ENCODE data around the gene MTHFD1L.

MTHFD1L gene

GRCh38 chr6:150883521-150883920 is 18.0 kb downstream of the MTHFD1L start:
- H4K20me1 ChIP-seq (ENCODE audit: insufficient read depth, low read length, poor library complexity, severe bottlenecking), result no peaks in the 10 kb centered on the region
- H3K4me2 ChIP-seq (ENCODE audit: low read depth, low read length, poor library complexity, severe bottlenecking), result no peak overlapping the region
- no peaks in the 10 kb centered on the region for H3K27me3 ChIP-seq (ENCODE audit: insufficient read depth, low read length, poor library complexity, severe bottlenecking)
- no peaks in the 10 kb centered on the region for H3K9me2 ChIP-seq (replicated peaks; ENCODE audit: low read depth, low read length)
- peaks cover 10% of the 10 kb centered on the region for H3K4me1 ChIP-seq (ENCODE audit: insufficient read depth, low read length, poor library complexity, severe bottlenecking)
- no peaks in the 10 kb centered on the region for H3F3A ChIP-seq (ENCODE audit: low read depth)
- TF ChIP-seq EZH2phosphoT487 (IDR thresholded peaks at IDR 0.05; ENCODE audit: borderline replicate concordance), result no peak
- H3K79me2 ChIP-seq (ENCODE audit: insufficient read depth, low read length), result peaks cover 16% of the 10 kb centered on the region; the same call in 1 of the 2 replicates
- no peaks in the 10 kb centered on the region for H3K9me3 ChIP-seq (ENCODE audit: insufficient read depth, low read depth, low read length)
- H3K4me3 ChIP-seq (ENCODE audit: low read length, poor library complexity, severe bottlenecking), result no peak overlapping the region
- no peak overlapping the region for H3K9ac ChIP-seq (ENCODE audit: low read depth, low read length, poor library complexity, severe bottlenecking)
- H2AFZ ChIP-seq (ENCODE audit: low read length), result no peak overlapping the region
- H3K36me3 ChIP-seq (ENCODE audit: insufficient read depth, low read length), result peaks cover 78% of the 10 kb centered on the region

- no peak overlapping the region for H2AFZ ChIP-seq (ENCODE audit: low read length)
- H3K4me3 ChIP-seq (ENCODE audit: low read length, poor library complexity, severe bottlenecking), result no peak overlapping the region
- peaks cover 11% of the 10 kb centered on the region for H3K4me1 ChIP-seq (ENCODE audit: insufficient read depth, low read length, poor library complexity, severe bottlenecking)
- no peaks in the 10 kb centered on the region for H3K9me2 ChIP-seq (replicated peaks; ENCODE audit: low read depth, low read length)
- peaks cover 81% of the 10 kb centered on the region for H3K36me3 ChIP-seq (ENCODE audit: insufficient read depth, low read length)
- H3K79me2 ChIP-seq (ENCODE audit: insufficient read depth, low read length), result peaks cover 3% of the 10 kb centered on the region; the same call in 1 of the 2 replicates
- H3F3A ChIP-seq (ENCODE audit: low read depth), result no peaks in the 10 kb centered on the region
- H3K9me3 ChIP-seq (ENCODE audit: insufficient read depth, low read depth, low read length), result no peaks in the 10 kb centered on the region
- H3K4me2 ChIP-seq (ENCODE audit: low read depth, low read length, poor library complexity, severe bottlenecking), result no peak overlapping the region
- no peak overlapping the region for H3K9ac ChIP-seq (ENCODE audit: low read depth, low read length, poor library complexity, severe bottlenecking)
- H4K20me1 ChIP-seq (ENCODE audit: insufficient read depth, low read length, poor library complexity, severe bottlenecking), result no peaks in the 10 kb centered on the region
- no peak for TF ChIP-seq EZH2phosphoT487 (IDR thresholded peaks at IDR 0.05; ENCODE audit: borderline replicate concordance)
- TF ChIP-seq CTCF (conservative IDR thresholded peaks at IDR 0.05; ENCODE audit: low read length), result no peak
- no peaks in the 10 kb centered on the region for H3K27me3 ChIP-seq (ENCODE audit: insufficient read depth, low read length, poor library complexity, severe bottlenecking)
These were observed 20.7 kb downstream of the MTHFD1L start for GRCh38 chr6:150886155-150886554.

- H3K4me1 ChIP-seq (ENCODE audit: insufficient read depth, low read length, poor library complexity, severe bottlenecking), result peaks cover 11% of the 10 kb centered on the region
- H3K27me3 ChIP-seq (ENCODE audit: insufficient read depth, low read length, poor library complexity, severe bottlenecking), result no peaks in the 10 kb centered on the region
- no peak overlapping the region for H3K4me3 ChIP-seq (ENCODE audit: low read length, poor library complexity, severe bottlenecking)
- no peak for TF ChIP-seq CTCF (conservative IDR thresholded peaks at IDR 0.05; ENCODE audit: low read length)
- TF ChIP-seq EZH2phosphoT487 (IDR thresholded peaks at IDR 0.05; ENCODE audit: borderline replicate concordance), result no peak
- H3K36me3 ChIP-seq (ENCODE audit: insufficient read depth, low read length), result peaks cover 81% of the 10 kb centered on the region
- no peaks in the 10 kb centered on the region for H3K9me3 ChIP-seq (ENCODE audit: insufficient read depth, low read depth, low read length)
- no peaks in the 10 kb centered on the region for H3F3A ChIP-seq (ENCODE audit: low read depth)
- H3K79me2 ChIP-seq (ENCODE audit: insufficient read depth, low read length), result no peaks in the 10 kb centered on the region
- H3K9me2 ChIP-seq (replicated peaks; ENCODE audit: low read depth, low read length), result no peaks in the 10 kb centered on the region
- H3K4me2 ChIP-seq (ENCODE audit: low read depth, low read length, poor library complexity, severe bottlenecking), result no peak overlapping the region
- H4K20me1 ChIP-seq (ENCODE audit: insufficient read depth, low read length, poor library complexity, severe bottlenecking), result no peaks in the 10 kb centered on the region
- H2AFZ ChIP-seq (ENCODE audit: low read length), result no peak overlapping the region
- no peak overlapping the region for H3K9ac ChIP-seq (ENCODE audit: low read depth, low read length, poor library complexity, severe bottlenecking)
These were observed 22.6 kb downstream of the MTHFD1L start for GRCh38 chr6:150887978-150888563.

- Histone ChIP-seq H3K36me3 (ENCODE audit: insufficient read depth, low read length) (peaks cover 76% of the 10 kb centered on the region), H3K4me1 (ENCODE audit: insufficient read depth, low read length, poor library complexity, severe bottlenecking) (peaks cover 20% of the 10 kb centered on the region), H3K79me2 (ENCODE audit: insufficient read depth, low read length) (no peaks in the 10 kb centered on the region), H3K4me3 (ENCODE audit: low read length, poor library complexity, severe bottlenecking) (no peak overlapping the region), H4K20me1 (ENCODE audit: insufficient read depth, low read length, poor library complexity, severe bottlenecking) (no peaks in the 10 kb centered on the region), H3K27me3 (ENCODE audit: insufficient read depth, low read length, poor library complexity, severe bottlenecking) (no peaks in the 10 kb centered on the region), H3K9ac (ENCODE audit: low read depth, low read length, poor library complexity, severe bottlenecking) (no peak overlapping the region), H3K9me3 (ENCODE audit: insufficient read depth, low read depth, low read length) (no peaks in the 10 kb centered on the region), H3K9me2 (replicated peaks; ENCODE audit: low read depth, low read length) (no peaks in the 10 kb centered on the region), H2AFZ (ENCODE audit: low read length) (no peak overlapping the region), H3K4me2 (ENCODE audit: low read depth, low read length, poor library complexity, severe bottlenecking) (no peak overlapping the region), H3F3A (ENCODE audit: low read depth) (no peaks in the 10 kb centered on the region)
- TF ChIP-seq EZH2phosphoT487 (IDR thresholded peaks at IDR 0.05; ENCODE audit: borderline replicate concordance) (no peak), CTCF (conservative IDR thresholded peaks at IDR 0.05; ENCODE audit: low read length) (no peak)
These were observed 24.8 kb downstream of the MTHFD1L start for GRCh38 chr6:150890346-150890745.
